ENCODE measurements around the gene CDNF.

CDNF gene

DNA sequence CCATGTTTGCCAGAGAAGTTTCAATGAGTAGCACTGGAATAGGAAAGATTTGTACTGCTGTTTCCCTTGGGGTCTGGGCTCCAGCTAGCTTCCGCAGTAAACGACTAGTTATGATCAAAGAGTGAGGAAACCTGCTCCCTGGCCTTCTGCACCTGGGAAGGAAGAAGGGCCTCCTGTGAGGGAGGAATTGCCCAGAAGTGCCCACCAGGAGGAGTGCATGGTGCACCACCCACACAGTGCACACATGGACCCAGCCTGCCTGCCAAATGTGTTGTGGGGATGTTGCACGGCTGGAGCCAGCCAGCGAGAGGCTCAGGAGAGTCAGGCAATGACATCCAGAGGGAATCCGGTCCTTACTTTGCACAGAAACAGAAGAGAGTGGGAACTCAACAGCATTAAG lies 36.1 kb downstream of the CDNF start:
- no peaks in the 10 kb centered on the region for H3K9me3 ChIP-seq (ENCODE audit: severe bottlenecking)
- peaks cover 8% of the 10 kb centered on the region for H3K4me1 ChIP-seq (ENCODE audit: insufficient read depth, poor library complexity, severe bottlenecking)
- no peak for DNase-seq (ENCODE audit: low spot score)
- TF ChIP-seq, protein P1, sequence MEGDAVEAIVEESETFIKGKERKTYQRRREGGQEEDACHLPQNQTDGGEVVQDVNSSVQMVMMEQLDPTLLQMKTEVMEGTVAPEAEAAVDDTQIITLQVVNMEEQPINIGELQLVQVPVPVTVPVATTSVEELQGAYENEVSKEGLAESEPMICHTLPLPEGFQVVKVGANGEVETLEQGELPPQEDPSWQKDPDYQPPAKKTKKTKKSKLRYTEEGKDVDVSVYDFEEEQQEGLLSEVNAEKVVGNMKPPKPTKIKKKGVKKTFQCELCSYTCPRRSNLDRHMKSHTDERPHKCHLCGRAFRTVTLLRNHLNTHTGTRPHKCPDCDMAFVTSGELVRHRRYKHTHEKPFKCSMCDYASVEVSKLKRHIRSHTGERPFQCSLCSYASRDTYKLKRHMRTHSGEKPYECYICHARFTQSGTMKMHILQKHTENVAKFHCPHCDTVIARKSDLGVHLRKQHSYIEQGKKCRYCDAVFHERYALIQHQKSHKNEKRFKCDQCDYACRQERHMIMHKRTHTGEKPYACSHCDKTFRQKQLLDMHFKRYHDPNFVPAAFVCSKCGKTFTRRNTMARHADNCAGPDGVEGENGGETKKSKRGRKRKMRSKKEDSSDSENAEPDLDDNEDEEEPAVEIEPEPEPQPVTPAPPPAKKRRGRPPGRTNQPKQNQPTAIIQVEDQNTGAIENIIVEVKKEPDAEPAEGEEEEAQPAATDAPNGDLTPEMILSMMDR (IDR thresholded peaks at IDR 0.05; ENCODE audit: poor library complexity, severe bottlenecking) = no peak
- ATAC-seq (ENCODE audit: low read depth) = no peak
- no peaks in the 10 kb centered on the region for H3K36me3 ChIP-seq (ENCODE audit: low read depth)
- H3K4me3 ChIP-seq (ENCODE audit: severe bottlenecking) = no peak overlapping the region
- H3K27ac ChIP-seq (ENCODE audit: poor library complexity, severe bottlenecking) = no peak overlapping the region
- H3K27me3 ChIP-seq (ENCODE audit: insufficient read depth, poor library complexity, severe bottlenecking) = no peaks in the 10 kb centered on the region

DNA sequence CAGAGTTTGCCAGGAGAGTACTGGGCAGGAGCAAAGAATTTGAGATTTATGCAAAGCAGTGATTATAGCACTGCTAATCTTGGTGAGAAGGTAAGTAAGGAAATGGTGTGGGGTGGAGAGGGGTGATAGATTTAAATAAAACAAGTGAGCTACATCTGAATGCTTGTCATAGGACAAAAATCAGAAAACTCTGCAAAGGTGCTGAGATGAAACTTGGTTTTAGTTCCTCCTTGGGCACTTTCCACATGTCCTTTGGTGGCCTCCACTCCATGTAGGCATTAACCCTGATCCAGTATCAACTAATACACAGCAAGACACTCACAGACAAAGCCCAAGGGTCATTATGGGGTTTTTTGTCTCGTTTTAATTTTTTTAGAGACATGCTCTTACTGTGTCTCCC lies 37.4 kb downstream of the CDNF start:
- DNase-seq (ENCODE audit: low spot score) (no peak), ATAC-seq (ENCODE audit: low read depth) (no peak)
- Histone ChIP-seq H3K27me3 (ENCODE audit: insufficient read depth, poor library complexity, severe bottlenecking) (no peaks in the 10 kb centered on the region), H3K4me3 (ENCODE audit: severe bottlenecking) (no peak overlapping the region), H3K9me3 (ENCODE audit: severe bottlenecking) (no peaks in the 10 kb centered on the region), H3K27ac (ENCODE audit: poor library complexity, severe bottlenecking) (no peak overlapping the region), H3K36me3 (ENCODE audit: low read depth) (no peaks in the 10 kb centered on the region), H3K4me1 (ENCODE audit: insufficient read depth, poor library complexity, severe bottlenecking) (no peaks in the 10 kb centered on the region)
- TF ChIP-seq, protein P1 (IDR thresholded peaks at IDR 0.05; ENCODE audit: poor library complexity, severe bottlenecking) = no peak

DNA sequence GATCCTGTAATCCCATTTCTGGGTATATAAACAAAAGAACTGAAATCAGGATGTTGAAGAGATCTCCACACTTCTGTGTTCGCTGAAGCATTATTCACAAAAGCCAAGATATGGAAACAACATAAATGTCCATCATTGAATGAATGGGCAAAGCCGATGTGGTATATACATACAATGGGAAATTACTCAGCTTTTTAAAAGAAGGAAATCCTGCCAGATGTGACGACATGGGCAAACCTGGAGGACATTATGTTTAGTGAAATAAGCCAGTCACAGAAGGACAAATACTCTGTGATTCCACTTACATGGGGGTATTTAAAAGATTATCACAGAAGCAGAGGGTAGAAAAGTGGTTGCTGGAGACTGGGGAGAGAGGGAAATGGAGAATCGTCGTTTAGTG lies 39.2 kb downstream of the CDNF start:
- H3K4me1 ChIP-seq (ENCODE audit: insufficient read depth, poor library complexity, severe bottlenecking) = no peaks in the 10 kb centered on the region
- H3K27me3 ChIP-seq (ENCODE audit: insufficient read depth, poor library complexity, severe bottlenecking) = no peaks in the 10 kb centered on the region
- TF ChIP-seq, protein P1 (IDR thresholded peaks at IDR 0.05; ENCODE audit: poor library complexity, severe bottlenecking) = no peak
- no peaks in the 10 kb centered on the region for H3K36me3 ChIP-seq (ENCODE audit: low read depth)
- no peak for DNase-seq (ENCODE audit: low spot score)
- no peaks in the 10 kb centered on the region for H3K9me3 ChIP-seq (ENCODE audit: severe bottlenecking)
- H3K4me3 ChIP-seq (ENCODE audit: severe bottlenecking) = no peak overlapping the region
- no peak overlapping the region for H3K27ac ChIP-seq (ENCODE audit: poor library complexity, severe bottlenecking)
- no peak for ATAC-seq (ENCODE audit: low read depth)

DNA sequence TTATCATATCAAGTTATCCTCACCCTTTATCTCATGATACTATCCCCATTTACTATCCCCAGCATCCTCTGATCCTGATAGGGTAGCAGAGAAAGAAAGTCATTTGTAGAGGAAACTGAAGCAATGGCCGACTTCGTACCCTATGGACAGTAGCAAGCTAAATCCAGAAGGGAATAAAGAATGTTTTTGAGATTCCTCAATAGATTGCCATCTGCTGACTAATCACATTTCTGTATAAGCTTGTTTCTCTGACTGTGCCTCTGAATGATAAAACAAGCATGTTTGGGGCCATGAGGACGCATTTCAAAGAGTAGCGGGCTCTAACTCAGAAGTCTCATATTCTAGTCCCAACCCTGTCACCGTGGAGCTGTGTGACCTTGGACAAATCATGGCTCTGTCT lies 49.9 kb downstream of the CDNF start:
- ATAC-seq (ENCODE audit: low read depth) = peak; percentile 27; the same call in 2 of the 3 replicates
- Histone ChIP-seq H3K36me3 (ENCODE audit: low read depth) (no peaks in the 10 kb centered on the region), H3K27me3 (ENCODE audit: insufficient read depth, poor library complexity, severe bottlenecking) (no peaks in the 10 kb centered on the region), H3K9me3 (ENCODE audit: severe bottlenecking) (no peaks in the 10 kb centered on the region), H3K27ac (ENCODE audit: poor library complexity, severe bottlenecking) (no peak overlapping the region), H3K4me3 (ENCODE audit: severe bottlenecking) (no peak overlapping the region), H3K4me1 (ENCODE audit: insufficient read depth, poor library complexity, severe bottlenecking) (peaks cover 2% of the 10 kb centered on the region)
- TF ChIP-seq, protein P1 (IDR thresholded peaks at IDR 0.05; ENCODE audit: poor library complexity, severe bottlenecking) = no peak
- no peak for DNase-seq (ENCODE audit: low spot score)

DNA sequence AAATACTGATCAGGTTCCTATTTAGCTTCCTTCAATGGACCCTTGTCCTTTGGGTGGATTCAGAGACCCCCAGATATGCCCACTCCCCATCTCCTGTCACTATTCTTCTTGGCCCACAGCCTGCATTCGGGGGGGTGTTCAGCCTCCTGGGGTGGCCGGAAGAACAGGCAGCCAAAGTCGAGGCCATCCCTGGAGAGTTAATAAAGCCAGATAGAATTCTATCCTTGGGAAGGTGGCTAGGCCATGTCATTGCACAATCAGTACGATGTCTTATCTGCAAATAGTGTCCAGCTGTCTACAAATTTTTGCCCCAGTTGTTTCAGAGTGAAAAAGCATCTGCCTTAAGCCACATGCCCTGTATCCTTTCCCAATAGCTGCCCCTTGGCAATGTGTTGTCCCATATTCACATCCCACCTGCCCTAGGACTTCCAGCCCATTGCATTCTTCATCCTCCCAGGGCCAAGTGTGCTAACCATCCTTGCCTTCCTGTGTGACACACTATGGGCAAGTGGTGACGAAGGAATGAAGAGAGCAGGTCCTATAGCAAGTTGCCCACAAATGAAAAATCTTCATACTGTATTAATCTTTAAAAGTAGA lies 53.3 kb downstream of the CDNF start:
- Histone ChIP-seq H3K36me3 (ENCODE audit: low read depth) (no peaks in the 10 kb centered on the region), H3K27me3 (ENCODE audit: insufficient read depth, poor library complexity, severe bottlenecking) (no peaks in the 10 kb centered on the region), H3K4me1 (ENCODE audit: insufficient read depth, poor library complexity, severe bottlenecking) (peaks cover 10% of the 10 kb centered on the region), H3K4me3 (ENCODE audit: severe bottlenecking) (no peak overlapping the region), H3K27ac (ENCODE audit: poor library complexity, severe bottlenecking) (no peak overlapping the region), H3K9me3 (ENCODE audit: severe bottlenecking) (no peaks in the 10 kb centered on the region)
- no peak for DNase-seq (ENCODE audit: low spot score)
- TF ChIP-seq, protein P1 (IDR thresholded peaks at IDR 0.05; ENCODE audit: poor library complexity, severe bottlenecking) = no peak
- no peak for ATAC-seq (ENCODE audit: low read depth)
